Heart right ventricle (tissue), 16 donors: ENCODE measurements around the gene SMS. TPM values are rescaled to one million over a fixed set of nuclear protein-coding genes. Genes with fewer than 3 reads are reported as not detected.
"Not testable (repeated sequence)": the region's sequence is repeated elsewhere in the genome, so short reads cannot be mapped to it uniquely, and the experiment has no call there.

ENCODE experiments used
- ATAC-seq, 8 donors: fragments of 200-7000 bp; cut with Tn5 transposase; one replicate each; pipeline ENCODE4 v1.9.1; 2020; ENCODE audit warnings: mild to moderate bottlenecking in 8 of 8, moderate library complexity in 8 of 8, moderate number of reproducible peaks in 1 of 8
- DNase-seq, 2 donors: peaks; one replicate each; pipeline ENCODE4 v3.0.0-alpha.2; 2020
- H3K27ac ChIP-seq, 10 donors: fragments of 200-600 bp; sonication (generic) in 2 of 10; one replicate each; pipeline versions ENCODE4 v1.5.0 to v1.8.0; 2020 to 2022; ENCODE audit warnings: mild to moderate bottlenecking in 3 of 10
- H3K27me3 ChIP-seq, 7 donors: fragments of 200-600 bp; one replicate each; pipeline ENCODE4 v1.8.0; 2021 to 2022; ENCODE audit warnings: mild to moderate bottlenecking in 2 of 7
- H3K36me3 ChIP-seq, 9 donors: fragments of 200-600 bp; sonication (generic) in 1 of 9; one replicate each; pipeline versions ENCODE4 v1.5.0 to v1.8.0; 2020 to 2022; ENCODE audit warnings: mild to moderate bottlenecking in 2 of 9
- H3K4me1 ChIP-seq, 9 donors: fragments of 200-600 bp; sonication (generic) in 1 of 9; one replicate each; pipeline versions ENCODE4 v1.5.0 to v1.8.0; 2020 to 2022; ENCODE audit warnings: mild to moderate bottlenecking in 4 of 9
- H3K4me3 ChIP-seq, 10 donors: fragments of 200-600 bp; sonication (generic) in 2 of 10; one replicate each; pipeline versions ENCODE4 v1.5.0 to v1.8.0; 2020 to 2022; ENCODE audit warnings: mild to moderate bottlenecking in 7 of 10, moderate library complexity in 2 of 10
- H3K9me3 ChIP-seq, 11 donors: fragments of 200-600 bp in 10 of 11; sonication (generic) in 2 of 11; one replicate each; pipeline versions ENCODE4 v1.5.0 to v1.8.0; 2013 to 2022; ENCODE audit warnings: mild to moderate bottlenecking in 2 of 11, control low read depth in 1 of 11, moderate library complexity in 1 of 11
- CTCF ChIP-seq, 9 donors: fragments of 200-600 bp; sonication (generic) in 2 of 9; IDR thresholded peaks; one replicate each; pipeline versions ENCODE4 v1.5.0 to v1.8.0; 2021 to 2022; ENCODE audit warnings: antibody characterized with exemption in 9 of 9, mild to moderate bottlenecking in 5 of 9, moderate library complexity in 1 of 9
- WGBS, 2 donors: extraction: QIAGEN DNeasy Blood & Tissue Kit; methylation state at CpG; one replicate each; pipeline ENCODE4 v1.1.7; 2013; ENCODE audit warnings: inconsistent platforms in 1 of 2; 5-methylcytosine and 5-hydroxymethylcytosine counted together
- intact Hi-C, 10 donors: fragments of 100-400 bp; cut with DNase I; formaldehyde crosslinking; loops; one replicate each; pipeline versions ENCODE4 v1.11.1 to v1.14.2; 2022
- polyA plus RNA-seq, 2 donors: library from polyadenylated mRNA; stranded (reverse); fragments of 200-250 nt; gene quantifications; one replicate each; pipeline ENCODE4 v1.2.3, GENCODE V29; 2013
- total RNA-seq, 10 donors: library from RNA; stranded (reverse); fragmentation: NEBNext Ultra II Directional in 3 of 10; extraction: Animal tissue kit (Norgen Biotek cat#: 25700) in 3 of 10; gene quantifications; one replicate each; pipeline versions ENCODE4 v1.2.1 to v1.2.4, GENCODE V29; 2021 to 2023
- donor health status: Arrhythmogenic right ventricular cardiomyopathy.
- donor health status: ischemic (EF 13 %, LVEDD 7.1; RV severe dilation, severe dysfunction).
- donor health status: healthy with polysubstance abuse.
- donor health status: DM: no; HTN: yes; CAD: no.
- donor health status: DM: no; HTN: no; CAD: no.
- donor health status: ischemic (EF 25% LVEDD 6.9; RV normal size, moderate dysfunction).
- donor health status: ischemic (EF 25% LVEDD 5.7; RV mildly dilated, moderate dysfunction).
- donor health status: healthy.
- donor health status: DM: yes; HTN: yes; CAD: no.
- donor health status: Ischemic cardiomyopathy.
- donor health status: ischemic (EF 35%, LVEDD 5.7; RV mildly dilated, moderate dysfunction).
- donor health status: nonischemic (EF 11% LVEDD 7.7; RV severe dilation, severe dysfunction).
- donor health status: DM: yes; HTN: yes; CAD: no.
- donor health status: PGD.
- donor health status: ischemic (EF 29% LVEDD 5.4; RV normal size, mild dysfunction).
- donor health status: nonischemic (EF 23%, LVEDD 6.1; RV moderate dilation, normal function).

The SMS gene
- total and polyA plus RNA-seq, 12 donors = 22.3 to 70.9 (median 53.5) TPM

GRCh38 chrX:21949689-21950088 lies 9.2 kb downstream of the SMS start:
- peak overlapping the region in 1 of 10 donors; percentile 13 for H3K27ac ChIP-seq
- intact Hi-C loops = no loop called here
- no peaks in the 10 kb centered on the region for H3K36me3 ChIP-seq
- DNase-seq = no peak
- H3K9me3 ChIP-seq = no peaks in the 10 kb centered on the region
- H3K27me3 ChIP-seq = peaks cover 0 to 4% (median 0%) of the 10 kb centered on the region in 7 donors
- H3K4me3 ChIP-seq = no peak overlapping the region
- ATAC-seq = no peak
- 53 to 78% methylated on average over 5 of the region's 5 CpGs for WGBS, 2 donors
- no peak for TF ChIP-seq CTCF (IDR thresholded peaks at IDR 0.05)
- peaks cover 0 to 53% (median 13%) of the 10 kb centered on the region in 9 donors for H3K4me1 ChIP-seq

GRCh38 chrX:21950557-21950956 lies 10.0 kb downstream of the SMS start:
- peaks cover 0 to 55% (median 16%) of the 10 kb centered on the region in 9 donors for H3K4me1 ChIP-seq
- H3K27ac ChIP-seq, intact Hi-C loops: not testable (repeated sequence)

DNA sequence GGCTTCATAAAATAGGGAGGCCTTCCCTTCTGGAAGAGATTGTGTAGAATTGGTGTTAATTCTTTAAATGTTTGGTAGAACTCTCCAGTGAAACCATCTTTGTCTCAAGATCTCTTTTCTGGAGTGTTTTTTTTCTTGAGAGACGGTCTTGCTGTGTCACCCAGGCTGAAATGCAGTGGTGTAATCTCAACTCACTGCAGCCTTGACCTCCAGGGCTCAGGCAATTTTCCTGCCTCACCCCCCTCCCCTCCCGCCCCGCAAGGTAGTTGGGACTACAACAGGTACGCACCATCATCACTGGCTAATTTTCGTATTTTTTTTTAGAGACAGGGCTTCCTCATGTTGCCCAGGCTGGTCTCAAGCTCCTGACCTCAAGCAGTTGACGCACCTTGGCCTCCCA lies 12.1 kb downstream of the SMS start:
- no peak for DNase-seq
- H3K4me3 ChIP-seq = no peak overlapping the region
- ATAC-seq = no peak
- peaks cover 0 to 38% (median 3%) of the 10 kb centered on the region in 9 donors for H3K4me1 ChIP-seq
- no peak for TF ChIP-seq CTCF (IDR thresholded peaks at IDR 0.05)
- intact Hi-C loops = no loop called here
- no peaks in the 10 kb centered on the region for H3K9me3 ChIP-seq
- peak overlapping the region in 1 of 10 donors; percentile 41 for H3K27ac ChIP-seq
- peaks cover 0 to 4% (median 0%) of the 10 kb centered on the region in 7 donors for H3K27me3 ChIP-seq
- no peaks in the 10 kb centered on the region for H3K36me3 ChIP-seq
- 75 to 76% methylated on average over 6 of the region's 6 CpGs for WGBS, 2 donors

More at GRCh38 chrX:21950557-21950956, 10.0 kb downstream of the SMS start:
- ATAC-seq, H3K9me3 ChIP-seq, H3K36me3 ChIP-seq, H3K27me3 ChIP-seq, DNase-seq, H3K4me3 ChIP-seq: not testable (repeated sequence)
- 92 to 93% methylated on average over 1 of the region's 1 CpG for WGBS, 2 donors

- DNase-seq, H3K9me3 ChIP-seq, H3K4me3 ChIP-seq, intact Hi-C loops, H3K36me3 ChIP-seq, H3K27me3 ChIP-seq, ATAC-seq: not testable (repeated sequence)
- peaks cover 0 to 31% (median 3%) of the 10 kb centered on the region in 9 donors for H3K4me1 ChIP-seq
- H3K27ac ChIP-seq = peak overlapping the region in 1 of 10 donors; percentile 41
- 62 to 69% methylated on average over 6 of the region's 6 CpGs for WGBS, 2 donors
These were observed 12.8 kb downstream of the SMS start for GRCh38 chrX:21953195-21953830.

GRCh38 chrX:21955403-21956189 lies 15.1 kb downstream of the SMS start:
- DNase-seq = no peak
- intact Hi-C loops = no loop called here
- peaks cover 0 to 4% (median 0%) of the 10 kb centered on the region in 7 donors for H3K27me3 ChIP-seq
- TF ChIP-seq CTCF (IDR thresholded peaks at IDR 0.05) = no peak
- no peak overlapping the region for H3K27ac ChIP-seq
- ATAC-seq = no peak
- WGBS, 2 donors = 38 to 71% methylated on average over 7 of the region's 7 CpGs
- H3K4me1 ChIP-seq = peaks cover 0 to 32% (median 15%) of the 10 kb centered on the region in 9 donors
- no peaks in the 10 kb centered on the region for H3K36me3 ChIP-seq
- H3K9me3 ChIP-seq = no peaks in the 10 kb centered on the region
- no peak overlapping the region for H3K4me3 ChIP-seq
